Activated CD8-positive, alpha-beta T cell treated with anti-CD3 and anti-CD28 coated beads for 36 hours (primary cell): Measurements from ENCODE around the gene OXLD1. TPM values are rescaled to one million over a fixed set of nuclear protein-coding genes. Genes with fewer than 3 reads are reported as not detected.

Experiments used
- ATAC-seq: fragments of 200-7000 bp; cut with Tn5 transposase; one replicate; pipeline ENCODE4 v1.10.0; 2021; ENCODE audit warnings: mild to moderate bottlenecking, moderate library complexity
- CTCF ChIA-PET: fragments of 350-600 bp; sonication (Branson Sonifier 250); formaldehyde crosslinking; loops from one replicate; lab custom pipeline; 2021; ENCODE audit warnings: antibody characterized with exemption; lab: Charles Lee
- POLR2A ChIA-PET: fragments of 350-600 bp; sonication (Branson Sonifier 250); formaldehyde crosslinking; loops from one replicate; lab custom pipeline; 2021; ENCODE audit warnings: antibody characterized with exemption; lab: Charles Lee
- DNase-seq: peaks from one replicate; pipeline ENCODE4 v3.0.0-alpha.2; 2020
- H3K27ac Mint-ChIP-seq: one replicate; pipeline ENCODE4 v1.8.0; 2021; ENCODE audit warnings: mild to moderate bottlenecking, mixed read lengths
- H3K27me3 Mint-ChIP-seq: one replicate; pipeline ENCODE4 v1.8.0; 2021; ENCODE audit warnings: mixed read lengths
- H3K36me3 Mint-ChIP-seq: one replicate; pipeline ENCODE4 v1.8.0; 2021; ENCODE audit warnings: low read depth, mixed read lengths
- H3K4me1 Mint-ChIP-seq: one replicate; pipeline ENCODE4 v1.8.0; 2021; ENCODE audit warnings: low read depth, mixed read lengths
- H3K4me3 Mint-ChIP-seq: one replicate; pipeline ENCODE4 v1.8.0; 2021; ENCODE audit warnings: mild to moderate bottlenecking, moderate library complexity, mixed read lengths
- H3K9me3 Mint-ChIP-seq: one replicate; pipeline ENCODE4 v1.8.0; 2021; ENCODE audit warnings: mixed read lengths
- CTCF ChIP-seq: fragments of 200-600 bp; IDR thresholded peaks from one replicate; pipeline ENCODE4 v1.8.0; 2022; ENCODE audit warnings: antibody characterized with exemption, mild to moderate bottlenecking
- intact Hi-C: fragments of 100-400 bp; cut with micrococcal nuclease; formaldehyde crosslinking; loops from one replicate; pipeline ENCODE4 v1.10.0; 2022
- total RNA-seq, 2 experiments: library from RNA; stranded (reverse); gene quantifications; one replicate each; pipeline ENCODE4 v1.2.3, GENCODE V29; 2021

OXLD1 gene
- total RNA-seq, 2 experiments from 2014 or later: 50.1 to 52.6 TPM

GRCh38 chr17:81644976-81645952 is 21.1 kb downstream of the OXLD1 start:
- ATAC-seq (no peak), DNase-seq (no peak)
- H3K4me3 Mint-ChIP-seq: no peak overlapping the region
- peaks cover 2% of the 10 kb centered on the region for H3K36me3 Mint-ChIP-seq
- H3K9me3 Mint-ChIP-seq: no peaks in the 10 kb centered on the region
- peaks cover 15% of the 10 kb centered on the region for H3K27me3 Mint-ChIP-seq
- H3K27ac Mint-ChIP-seq: no peak overlapping the region
- no peaks in the 10 kb centered on the region for H3K4me1 Mint-ChIP-seq
- no peak for TF ChIP-seq CTCF
- CTCF ChIA-PET: no interaction called here
- intact Hi-C loops: no loop called here
- POLR2A ChIA-PET: interaction anchor here (1.0 to 1.4 kb wide), 3 partner anchors 9 to 20 kb away, joined by 3 to 5 read pairs (median 3); no protein-coding TSS in a partner anchor

- Mint-ChIP-seq H3K27ac (no peak overlapping the region), H3K27me3 (peaks cover 12% of the 10 kb centered on the region), H3K4me1 (no peaks in the 10 kb centered on the region), H3K36me3 (peaks cover 2% of the 10 kb centered on the region), H3K4me3 (no peak overlapping the region), H3K9me3 (no peaks in the 10 kb centered on the region)
- no peak for TF ChIP-seq CTCF
- ATAC-seq (no peak), DNase-seq (no peak)
- intact Hi-C loops: no loop called here
- POLR2A ChIA-PET: interaction anchor here (1.0 to 1.4 kb wide), 2 partner anchors 10 to 21 kb away, joined by 3 to 5 read pairs; no protein-coding TSS in a partner anchor
- CTCF ChIA-PET: no interaction called here
Measured at GRCh38 chr17:81644496-81644895, 21.9 kb downstream of the OXLD1 start.

- Mint-ChIP-seq H3K36me3 (no peaks in the 10 kb centered on the region), H3K4me3 (no peak overlapping the region), H3K4me1 (peaks cover 3% of the 10 kb centered on the region), H3K9me3 (no peaks in the 10 kb centered on the region), H3K27ac (no peak overlapping the region), H3K27me3 (no peaks in the 10 kb centered on the region)
- TF ChIP-seq CTCF: no peak
- ChIA-PET CTCF (no interaction called here), POLR2A (no interaction called here)
- ATAC-seq (no peak), DNase-seq (no peak)
- intact Hi-C loops: no loop called here
Measured at GRCh38 chr17:81641825-81642489, 24.4 kb downstream of the OXLD1 start.

GRCh38 chr17:81640011-81640410 is 26.4 kb downstream of the OXLD1 start:
- DNase-seq: no peak
- CTCF ChIA-PET: no interaction called here
- POLR2A ChIA-PET: interaction anchor here (0.6 kb wide), 1 partner anchor 10 kb away, joined by 3 read pairs; no protein-coding TSS in a partner anchor
- H3K27me3 Mint-ChIP-seq: no peaks in the 10 kb centered on the region
- H3K4me1 Mint-ChIP-seq: peaks cover 13% of the 10 kb centered on the region
- no peaks in the 10 kb centered on the region for H3K9me3 Mint-ChIP-seq
- ATAC-seq: no peak
- H3K36me3 Mint-ChIP-seq: peaks cover 4% of the 10 kb centered on the region
- no peak overlapping the region for H3K27ac Mint-ChIP-seq
- no peak overlapping the region for H3K4me3 Mint-ChIP-seq
- intact Hi-C loops: no loop called here
- TF ChIP-seq CTCF: no peak
